Measurements from ENCODE around the gene NAGS. TPM values are rescaled to one million over a fixed set of nuclear protein-coding genes. Genes with fewer than 3 reads are reported as not detected.
"Not testable (repeated sequence)": the region's sequence is repeated elsewhere in the genome, so short reads cannot be mapped to it uniquely, and the experiment has no call there.

The NAGS gene
- total RNA-seq, 1 experiment from 2014 or later = 10.0 TPM

- DNase-seq (ENCODE audit: low read depth, low spot score); H3K9me3 ChIP-seq (ENCODE audit: control insufficient read depth in 1 of 2, insufficient read depth in 1 of 2, low read depth in 1 of 2, low read length in 2 of 2); H4K20me1 ChIP-seq (ENCODE audit: insufficient read depth); intact Hi-C loops (cut with micrococcal nuclease); RAD21 ChIA-PET (ENCODE audit: low non-redundant PET in 1 of 2, low total read pairs in 2 of 2, uncharacterized antibody in 2 of 2, unreplicated experiment in 2 of 2); H3K9ac ChIP-seq (ENCODE audit: low read length); H3K27ac ChIP-seq (ENCODE audit: low read depth, low read length); H3K4me2 ChIP-seq (ENCODE audit: low read length); ATAC-seq; H3K27me3 ChIP-seq (ENCODE audit: insufficient read depth, low read length); H3K4me3 ChIP-seq (replicated peaks in 1 of 2; ENCODE audit: low read depth in 1 of 2, low read length in 2 of 2); H2AFZ ChIP-seq (ENCODE audit: low read depth, low read length, poor library complexity, severe bottlenecking); POLR2A ChIA-PET; H3K79me2 ChIP-seq (ENCODE audit: insufficient read depth, low read length); BruUV-seq (replicated peaks); H3K9me2 ChIP-seq (ENCODE audit: insufficient read depth); H3K36me3 ChIP-seq (ENCODE audit: control insufficient read depth in 1 of 2, insufficient read depth in 2 of 2, low read length in 2 of 2): not testable (repeated sequence)
- peaks cover 0 to 25% of the 10 kb centered on the region in 2 experiments; a peak in 2 of 4 replicates for H3K4me1 ChIP-seq (ENCODE audit: control insufficient read depth in 1 of 2, insufficient read depth in 2 of 2, low read length in 2 of 2)
- CTCF ChIA-PET = interaction anchor here (4.1 kb wide), 1 partner anchor 53 kb away, joined by 21 read pairs; no protein-coding TSS in a partner anchor
Observed at GRCh38 chr17:43997180-43997579, 7.2 kb upstream of the NAGS start.

- ChIA-PET POLR2A (interaction anchor here (1.0 kb wide), 1 partner anchor 46 kb away, joined by 3 read pairs; no protein-coding TSS in a partner anchor), CTCF (interaction anchor here (0.7 to 4.1 kb wide), 3 partner anchors 55 to 152 kb away, joined by 3 to 21 read pairs (median 4); no protein-coding TSS in a partner anchor), RAD21 (ENCODE audit: low non-redundant PET in 1 of 2, low total read pairs in 2 of 2, uncharacterized antibody in 2 of 2, unreplicated experiment in 2 of 2) (no interaction called here)
- TF ChIP-seq YY1 (IDR thresholded peaks at IDR 0.05; ENCODE audit: extremely low read depth, insufficient replicate concordance, low read depth, low read length) = no peak
- TF ChIP-seq ZNF274 (IDR thresholded peaks at IDR 0.05; ENCODE audit: low read depth, low read length) = no peak
- no peak for TF ChIP-seq CEBPB (IDR thresholded peaks at IDR 0.05; ENCODE audit: low read depth)
- TF ChIP-seq EZH2phosphoT487 (IDR thresholded peaks at IDR 0.05; ENCODE audit: borderline replicate concordance) = no peak
- no peak for TF ChIP-seq TCF7L2 (IDR thresholded peaks at IDR 0.05; ENCODE audit: borderline replicate concordance, extremely low read depth, insufficient read depth, insufficient read length)
- TF ChIP-seq RAD21 (IDR thresholded peaks at IDR 0.05; ENCODE audit: low read depth) = no peak
- no peak for TF ChIP-seq POLR2AphosphoS5 (IDR thresholded peaks at IDR 0.05; ENCODE audit: low read depth, low read length)
- TF ChIP-seq JUND (IDR thresholded peaks at IDR 0.05) = no peak
- TF ChIP-seq POLR2A (IDR thresholded peaks at IDR 0.05; ENCODE audit: borderline replicate concordance, extremely low read depth, insufficient read depth, insufficient read length) = no peak
- no peak for TF ChIP-seq SIN3A (IDR thresholded peaks at IDR 0.05; ENCODE audit: low read depth)
- no peak for TF ChIP-seq SRF (IDR thresholded peaks at IDR 0.05; ENCODE audit: low read depth)
- TF ChIP-seq FOSL1 (IDR thresholded peaks at IDR 0.05; ENCODE audit: low read depth) = no peak
- no peak for TF ChIP-seq ELF1 (IDR thresholded peaks at IDR 0.05; ENCODE audit: borderline replicate concordance, low read depth)
- no peak for TF ChIP-seq ZBTB33 (IDR thresholded peaks at IDR 0.05; ENCODE audit: extremely low read depth, insufficient replicate concordance, low read length)
- no peak for TF ChIP-seq REST (IDR thresholded peaks at IDR 0.05; ENCODE audit: low read depth)
- no peak for TF ChIP-seq EZH2 (IDR thresholded peaks at IDR 0.05)
Observed at GRCh38 chr17:43998552-43998951, 5.9 kb upstream of the NAGS start.

More at GRCh38 chr17:43998552-43998951, 5.9 kb upstream of the NAGS start:
- DNase-seq (ENCODE audit: low read depth, low spot score) (no peak), ATAC-seq (no peak)
- BruUV-seq (replicated peaks) = no TSS peak
- Histone ChIP-seq H3K27me3 (ENCODE audit: insufficient read depth, low read length) (no peaks in the 10 kb centered on the region), H3K9me3 (ENCODE audit: control insufficient read depth in 1 of 2, insufficient read depth in 1 of 2, low read depth in 1 of 2, low read length in 2 of 2) (no peaks in the 10 kb centered on the region), H3K9me2 (ENCODE audit: insufficient read depth) (no peaks in the 10 kb centered on the region), H3K27ac (ENCODE audit: low read depth, low read length) (no peak overlapping the region), H3K36me3 (ENCODE audit: control insufficient read depth in 1 of 2, insufficient read depth in 2 of 2, low read length in 2 of 2) (no peaks in the 10 kb centered on the region), H3K4me3 (replicated peaks in 1 of 2; ENCODE audit: low read depth in 1 of 2, low read length in 2 of 2) (no peak overlapping the region), H3K79me2 (ENCODE audit: insufficient read depth, low read length) (no peaks in the 10 kb centered on the region), H2AFZ (ENCODE audit: low read depth, low read length, poor library complexity, severe bottlenecking) (no peak overlapping the region), H3K4me1 (ENCODE audit: control insufficient read depth in 1 of 2, insufficient read depth in 2 of 2, low read length in 2 of 2) (peaks cover 3 to 32% of the 10 kb centered on the region in 2 experiments), H3K4me2 (ENCODE audit: low read length) (no peak overlapping the region), H4K20me1 (ENCODE audit: insufficient read depth) (no peaks in the 10 kb centered on the region), H3K9ac (ENCODE audit: low read length) (no peak overlapping the region)
- intact Hi-C loops (cut with micrococcal nuclease) = no loop called here

All from HCT116 (cell line).